PFSK-1 (cell line): ENCODE measurements around the gene RPL35.

Experiments
- FOXP2 ChIP-seq: optimal IDR thresholded peaks from 2 replicates; pipeline ENCODE3; 2011; ENCODE audit warnings: borderline replicate concordance, control low read depth, inconsistent platforms; ENCODE audit not compliant: insufficient read depth; ENCODE audit errors: extremely low read length, extremely low read depth
- POLR2AphosphoS5 ChIP-seq: IDR thresholded peaks from 2 replicates; pipeline ENCODE4 v1.6.1; 2012; ENCODE audit warnings: low read depth, mild to moderate bottlenecking, control low read depth, low read length, moderate library complexity
- SIN3A ChIP-seq: IDR thresholded peaks from 2 replicates; pipeline ENCODE4 v1.6.1; 2012; ENCODE audit warnings: mild to moderate bottlenecking, low read length, moderate library complexity, borderline replicate concordance; ENCODE audit not compliant: insufficient read depth
- TAF1 ChIP-seq: IDR thresholded peaks from 2 replicates; pipeline ENCODE4 v1.6.1; 2012; ENCODE audit warnings: low read length, control low read depth, borderline replicate concordance; ENCODE audit not compliant: insufficient read depth
- TF ChIP-seq, protein P1 (sequence below), 2 experiments: IDR thresholded peaks; 2 replicates each; pipeline versions ENCODE4 v1.6.1 to v1.8.0; 2011 to 2012; ENCODE audit warnings: low read depth in 2 of 2, low read length in 2 of 2, control low read depth in 1 of 2, inconsistent platforms in 1 of 2, mild to moderate bottlenecking in 1 of 2, moderate library complexity in 1 of 2; ENCODE audit not compliant: insufficient read depth in 1 of 2

DNA sequence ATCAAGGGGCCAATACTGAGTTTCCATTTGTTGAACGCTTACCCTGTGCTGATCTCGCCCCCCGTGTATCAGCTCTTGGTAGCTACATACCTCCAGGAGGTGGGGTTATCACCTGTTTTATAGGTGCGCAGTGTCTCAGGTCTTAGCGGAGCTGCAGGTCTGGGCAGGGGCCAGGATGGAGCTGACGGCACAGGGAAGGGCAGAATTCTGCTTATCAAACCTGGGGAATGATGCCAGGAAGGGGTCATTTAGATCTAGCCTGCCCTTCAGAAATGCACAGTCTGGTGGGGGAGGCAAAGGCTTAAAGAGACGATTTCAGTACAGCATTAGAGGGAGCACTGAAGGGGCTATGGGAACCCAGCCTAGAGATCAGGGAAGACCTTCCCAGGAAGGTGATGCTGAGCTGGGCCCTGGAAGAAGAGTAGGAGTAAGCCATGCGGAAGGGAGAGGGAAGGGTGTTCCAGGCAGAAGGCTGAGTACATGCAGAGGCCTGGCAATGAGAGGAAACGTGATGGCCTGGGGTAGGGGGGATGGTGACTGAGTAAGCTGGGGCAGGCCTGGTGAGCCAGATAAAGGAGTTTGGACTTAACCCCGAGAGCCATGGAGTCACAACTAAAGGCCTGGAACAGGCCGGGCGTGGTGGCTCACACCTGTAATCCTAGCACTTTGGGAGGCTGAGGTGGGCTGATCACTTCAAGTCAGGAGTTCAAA, 53.4 kb downstream of the RPL35 start:
- TF ChIP-seq POLR2AphosphoS5: no peak
- TF ChIP-seq, protein P1, sequence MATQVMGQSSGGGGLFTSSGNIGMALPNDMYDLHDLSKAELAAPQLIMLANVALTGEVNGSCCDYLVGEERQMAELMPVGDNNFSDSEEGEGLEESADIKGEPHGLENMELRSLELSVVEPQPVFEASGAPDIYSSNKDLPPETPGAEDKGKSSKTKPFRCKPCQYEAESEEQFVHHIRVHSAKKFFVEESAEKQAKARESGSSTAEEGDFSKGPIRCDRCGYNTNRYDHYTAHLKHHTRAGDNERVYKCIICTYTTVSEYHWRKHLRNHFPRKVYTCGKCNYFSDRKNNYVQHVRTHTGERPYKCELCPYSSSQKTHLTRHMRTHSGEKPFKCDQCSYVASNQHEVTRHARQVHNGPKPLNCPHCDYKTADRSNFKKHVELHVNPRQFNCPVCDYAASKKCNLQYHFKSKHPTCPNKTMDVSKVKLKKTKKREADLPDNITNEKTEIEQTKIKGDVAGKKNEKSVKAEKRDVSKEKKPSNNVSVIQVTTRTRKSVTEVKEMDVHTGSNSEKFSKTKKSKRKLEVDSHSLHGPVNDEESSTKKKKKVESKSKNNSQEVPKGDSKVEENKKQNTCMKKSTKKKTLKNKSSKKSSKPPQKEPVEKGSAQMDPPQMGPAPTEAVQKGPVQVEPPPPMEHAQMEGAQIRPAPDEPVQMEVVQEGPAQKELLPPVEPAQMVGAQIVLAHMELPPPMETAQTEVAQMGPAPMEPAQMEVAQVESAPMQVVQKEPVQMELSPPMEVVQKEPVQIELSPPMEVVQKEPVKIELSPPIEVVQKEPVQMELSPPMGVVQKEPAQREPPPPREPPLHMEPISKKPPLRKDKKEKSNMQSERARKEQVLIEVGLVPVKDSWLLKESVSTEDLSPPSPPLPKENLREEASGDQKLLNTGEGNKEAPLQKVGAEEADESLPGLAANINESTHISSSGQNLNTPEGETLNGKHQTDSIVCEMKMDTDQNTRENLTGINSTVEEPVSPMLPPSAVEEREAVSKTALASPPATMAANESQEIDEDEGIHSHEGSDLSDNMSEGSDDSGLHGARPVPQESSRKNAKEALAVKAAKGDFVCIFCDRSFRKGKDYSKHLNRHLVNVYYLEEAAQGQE (IDR thresholded peaks at IDR 0.05; ENCODE audit: insufficient read depth in 1 of 2, low read depth in 2 of 2, low read length in 2 of 2): no peak
- no peak for TF ChIP-seq TAF1
- no peak for TF ChIP-seq SIN3A
- no peak for TF ChIP-seq FOXP2
